Fibroblast of lung (primary cell): Measurements from ENCODE around the gene CTBP1. TPM values are rescaled to one million over a fixed set of nuclear protein-coding genes. Genes with fewer than 3 reads are reported as not detected.

Experiments used
- DNase-seq, 2 donors: peaks; one replicate each; pipeline versions ENCODE4 v3.0.0 to v3.0.0-alpha.2; 2010; ENCODE audit warnings: low read depth in 2 of 2
- H2AFZ ChIP-seq: 2 replicates; pipeline ENCODE4 v1.5.1; 2012; ENCODE audit warnings: low read length, control low read depth, inconsistent platforms
- H3K27ac ChIP-seq: 2 replicates; pipeline ENCODE4 v1.5.1; 2011; ENCODE audit warnings: low read length, control low read depth; ENCODE audit not compliant: insufficient read depth
- H3K27me3 ChIP-seq: 2 replicates; pipeline ENCODE4 v1.5.1; 2011; ENCODE audit warnings: mild to moderate bottlenecking, low read length; ENCODE audit not compliant: control insufficient read depth, insufficient read depth
- H3K36me3 ChIP-seq: 2 replicates; pipeline ENCODE4 v1.5.1; 2011; ENCODE audit warnings: low read length; ENCODE audit not compliant: control insufficient read depth, insufficient read depth
- H3K4me1 ChIP-seq: 2 replicates; pipeline ENCODE4 v1.5.1; 2011; ENCODE audit warnings: low read length; ENCODE audit not compliant: control insufficient read depth, insufficient read depth; ENCODE audit errors: extremely low read depth
- H3K4me2 ChIP-seq: 2 replicates; pipeline ENCODE4 v1.5.1; 2011; ENCODE audit warnings: low read length, control low read depth; ENCODE audit not compliant: insufficient read depth; ENCODE audit errors: extremely low read depth
- H3K4me3 ChIP-seq, 4 experiments: fragments of 200-600 bp in 1 of 4; sonication (generic) in 1 of 4; replicated peaks in 1 of 4; 2 replicates each; pipeline ENCODE4 v1.5.1; 2011 to 2016; ENCODE audit warnings: low read length in 4 of 4, low read depth in 3 of 4, mild to moderate bottlenecking in 3 of 4, control low read depth in 2 of 4, inconsistent platforms in 1 of 4, mixed read lengths in 1 of 4; ENCODE audit not compliant: insufficient read depth in 1 of 4; ENCODE audit errors: control extremely low read depth in 1 of 4
- H3K79me2 ChIP-seq: 2 replicates; pipeline ENCODE4 v1.5.1; 2012; ENCODE audit warnings: mild to moderate bottlenecking, low read length, inconsistent platforms; ENCODE audit not compliant: control insufficient read depth, insufficient read depth
- H3K9ac ChIP-seq: 2 replicates; pipeline ENCODE4 v1.5.1; 2011; ENCODE audit warnings: mild to moderate bottlenecking, low read length, control low read depth; ENCODE audit not compliant: insufficient read depth
- H3K9me3 ChIP-seq: 2 replicates; pipeline ENCODE4 v1.5.1; 2012; ENCODE audit warnings: low read depth, low read length; ENCODE audit not compliant: control insufficient read depth, insufficient read depth
- H4K20me1 ChIP-seq: 2 replicates; pipeline ENCODE4 v1.5.1; 2011; ENCODE audit warnings: low read length; ENCODE audit not compliant: control insufficient read depth, insufficient read depth; ENCODE audit errors: extremely low read depth
- CTCF ChIP-seq, 2 donors: IDR thresholded peaks in 1 of 2; conservative IDR thresholded peaks in 1 of 2; 1 replicate in 1 of 2; 2 replicates in 1 of 2; pipeline ENCODE4 v1.5.1; 2011 to 2012; ENCODE audit warnings: low read length in 2 of 2, control low read depth in 1 of 2, inconsistent platforms in 1 of 2, low read depth in 1 of 2, mild to moderate bottlenecking in 1 of 2
- EZH2 ChIP-seq: IDR thresholded peaks from 2 replicates; pipeline ENCODE4 v1.5.1; 2012; ENCODE audit warnings: low read length, control low read depth, mild to moderate bottlenecking; ENCODE audit errors: missing control alignments
- polyA plus RNA-seq, 2 donors: library from polyadenylated mRNA; depleted of rRNA in 1 of 2; stranded (reverse) in 1 of 2; unstranded in 1 of 2; fragments of >200 nt; gene quantifications; 2 replicates each; pipeline ENCODE4 v1.2.1, GENCODE V29; 2011 to 2012; ENCODE audit warnings: missing spikeins in 1 of 2
- total RNA-seq: library from RNA; depleted of rRNA; stranded (reverse); fragments of >200 nt; gene quantifications from 2 replicates; pipeline ENCODE4 v1.2.1, GENCODE V29; 2014

Gene CTBP1
- total and polyA plus RNA-seq, 2 donors (not counting 1 experiment from before 2014, with no cell fraction given), result 78.2 to 249 TPM

DNA sequence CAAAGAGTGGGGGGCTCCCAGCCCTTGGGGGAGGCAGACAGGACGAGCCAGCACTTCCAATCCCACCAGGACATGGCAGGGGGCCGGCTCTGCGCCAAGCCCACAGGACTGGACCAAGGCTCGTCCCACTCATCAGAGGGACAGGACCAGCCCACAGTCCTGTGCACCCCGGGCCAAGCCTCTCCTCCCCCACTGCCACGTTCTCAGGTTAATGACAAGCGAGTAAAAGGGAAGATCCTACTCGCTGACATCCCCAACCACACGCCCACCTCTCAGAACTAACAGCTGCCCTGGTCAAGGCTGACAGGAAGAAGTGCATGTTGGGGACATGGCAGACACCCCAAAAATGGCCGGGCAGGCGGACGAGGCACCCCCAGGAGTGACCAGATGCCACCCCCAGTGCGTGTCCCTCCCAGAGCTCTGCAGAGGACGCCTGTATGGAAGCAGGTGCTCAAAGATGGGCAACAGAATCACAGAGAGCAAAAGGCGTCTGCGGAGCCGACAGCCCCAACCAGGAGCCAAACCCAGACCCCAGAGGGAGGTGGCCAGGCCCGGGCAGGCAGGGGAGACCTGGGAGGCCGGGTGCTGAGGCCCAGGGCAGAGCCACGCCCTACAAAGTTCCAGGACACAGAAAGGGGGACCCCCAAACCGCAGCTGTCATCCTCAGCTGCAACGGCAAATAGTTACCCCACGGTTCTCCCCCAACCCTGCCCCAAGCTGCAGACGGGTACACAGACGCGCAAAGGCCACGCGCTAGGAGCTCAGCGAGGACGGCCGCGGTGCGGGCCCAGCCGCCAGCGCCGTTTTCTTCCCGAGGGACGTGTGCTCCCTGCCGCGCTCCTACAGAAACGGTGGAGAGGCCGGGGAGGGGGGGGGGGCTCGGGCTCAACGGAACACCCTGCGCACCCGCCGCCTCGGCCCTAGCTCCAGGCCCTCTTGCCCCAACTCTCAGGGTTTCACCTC is 1.7 kb downstream of the CTBP1 start:
- TF ChIP-seq CTCF (conservative IDR thresholded peaks at IDR 0.05 in 1 of 2, IDR thresholded peaks at IDR 0.05 in 1 of 2; ENCODE audit: low read depth in 1 of 2, low read length in 2 of 2) (no peak), EZH2 (no peak)
- Histone ChIP-seq H3K79me2 (peaks cover 67% of the 10 kb centered on the region), H2AFZ (no peak overlapping the region), H3K4me3 (peak overlapping the region; percentile 71 to 84 (median 78)), H3K9ac (peak overlapping the region; percentile 82), H3K4me2 (peak overlapping the region; percentile 93), H3K36me3 (peaks cover 11% of the 10 kb centered on the region), H3K27me3 (no peaks in the 10 kb centered on the region), H3K4me1 (peaks cover 16% of the 10 kb centered on the region), H4K20me1 (no peaks in the 10 kb centered on the region), H3K9me3 (no peaks in the 10 kb centered on the region), H3K27ac (peak overlapping the region; percentile 79)
- no peak for DNase-seq

GRCh38 chr4:1246111-1246881 is 2.6 kb downstream of the CTBP1 start:
- no peak for DNase-seq
- H3K9ac ChIP-seq, result no peak overlapping the region

More at GRCh38 chr4:1246111-1246881, 2.6 kb downstream of the CTBP1 start:
- Histone ChIP-seq H2AFZ (no peak overlapping the region), H3K4me1 (peaks cover 16% of the 10 kb centered on the region), H3K36me3 (peaks cover 12% of the 10 kb centered on the region), H3K79me2 (peaks cover 76% of the 10 kb centered on the region), H3K4me3 (peak overlapping the region; percentile 71 to 84 (median 78)), H3K4me2 (peak overlapping the region; percentile 58), H3K27ac (peak overlapping the region; percentile 79), H4K20me1 (no peaks in the 10 kb centered on the region), H3K9me3 (no peaks in the 10 kb centered on the region), H3K27me3 (no peaks in the 10 kb centered on the region)
- TF ChIP-seq EZH2 (no peak), CTCF (conservative IDR thresholded peaks at IDR 0.05 in 1 of 2, IDR thresholded peaks at IDR 0.05 in 1 of 2; ENCODE audit: low read depth in 1 of 2, low read length in 2 of 2) (no peak)
